Mesenchymal stem cell (in vitro differentiated cells and primary cell): ENCODE measurements around the gene TERT.

Source experiments
- DNase-seq: peaks from one replicate; pipeline ENCODE4 v3.0.0-alpha.2; 2013
- H2AFZ ChIP-seq: one replicate; pipeline ENCODE4 v1.6.1; 2013; ENCODE audit warnings: low read depth, mild to moderate bottlenecking, control low read depth, inconsistent platforms, low read length, moderate library complexity
- H2AK5ac ChIP-seq: 2 replicates; pipeline ENCODE4 v1.6.1; 2013; ENCODE audit warnings: low read length, moderate library complexity, mild to moderate bottlenecking, inconsistent platforms; ENCODE audit not compliant: severe bottlenecking
- H2BK120ac ChIP-seq: one replicate; pipeline ENCODE4 v1.6.1; 2013; ENCODE audit warnings: low read depth, mild to moderate bottlenecking, inconsistent platforms, low read length, moderate library complexity
- H2BK12ac ChIP-seq, 2 experiments: one replicate each; pipeline ENCODE4 v1.6.1; 2013; ENCODE audit warnings: inconsistent platforms in 2 of 2, low read length in 2 of 2, mild to moderate bottlenecking in 2 of 2, moderate library complexity in 2 of 2, control low read depth in 1 of 2
- H2BK15ac ChIP-seq: one replicate; pipeline ENCODE4 v1.6.1; 2013; ENCODE audit warnings: mild to moderate bottlenecking, low read depth, inconsistent platforms; ENCODE audit not compliant: poor library complexity, severe bottlenecking
- H2BK5ac ChIP-seq: 2 replicates; pipeline ENCODE4 v1.6.1; 2013; ENCODE audit warnings: low read depth, mild to moderate bottlenecking, low read length, control low read depth, inconsistent platforms; ENCODE audit not compliant: poor library complexity, severe bottlenecking
- H3K14ac ChIP-seq, 2 experiments: one replicate each; pipeline ENCODE4 v1.6.1; 2013; ENCODE audit warnings: inconsistent platforms in 2 of 2, low read length in 2 of 2, control low read depth in 1 of 2, mild to moderate bottlenecking in 1 of 2, moderate library complexity in 1 of 2
- H3K18ac ChIP-seq, 2 experiments: one replicate each; pipeline ENCODE4 v1.6.1; 2013; ENCODE audit warnings: inconsistent platforms in 2 of 2, low read length in 2 of 2, control low read depth in 1 of 2, low read depth in 1 of 2, mild to moderate bottlenecking in 1 of 2
- H3K23ac ChIP-seq, 2 experiments: one replicate each; pipeline ENCODE4 v1.6.1; 2013; ENCODE audit warnings: inconsistent platforms in 2 of 2, low read length in 2 of 2, mild to moderate bottlenecking in 2 of 2, moderate library complexity in 2 of 2, control low read depth in 1 of 2
- H3K27ac ChIP-seq: 2 replicates; pipeline ENCODE4 v1.5.1; 2013; ENCODE audit warnings: mild to moderate bottlenecking, moderate library complexity, low read length, control low read depth, inconsistent platforms; ENCODE audit not compliant: poor library complexity, severe bottlenecking
- H3K27me3 ChIP-seq, 2 experiments: 2 replicates each; pipeline versions ENCODE4 v1.6.1 to v1.7.0; 2013; ENCODE audit warnings: low read length in 2 of 2, mild to moderate bottlenecking in 2 of 2, moderate library complexity in 2 of 2, control low read depth in 1 of 2, inconsistent platforms in 1 of 2; ENCODE audit not compliant: control insufficient read depth in 1 of 2, insufficient read depth in 1 of 2
- H3K36me3 ChIP-seq, 2 experiments: 2 replicates each; pipeline versions ENCODE4 v1.6.1 to v1.7.0; 2013; ENCODE audit warnings: low read length in 2 of 2, control low read depth in 1 of 2, inconsistent platforms in 1 of 2, low read depth in 1 of 2, mild to moderate bottlenecking in 1 of 2; ENCODE audit not compliant: insufficient read depth in 2 of 2, control insufficient read depth in 1 of 2
- H3K4ac ChIP-seq, 2 experiments: one replicate each; pipeline ENCODE4 v1.6.1; 2013; ENCODE audit warnings: inconsistent platforms in 2 of 2, low read length in 2 of 2, mild to moderate bottlenecking in 2 of 2, moderate library complexity in 2 of 2, control low read depth in 1 of 2, low read depth in 1 of 2
- H3K4me1 ChIP-seq: 2 replicates; pipeline ENCODE4 v1.6.1; 2013; ENCODE audit warnings: low read depth, low read length, control low read depth; ENCODE audit not compliant: control insufficient read depth, insufficient read depth
- H3K4me2 ChIP-seq: 2 replicates; pipeline ENCODE4 v1.6.1; 2013; ENCODE audit warnings: low read length, mild to moderate bottlenecking, inconsistent platforms; ENCODE audit not compliant: poor library complexity, severe bottlenecking
- H3K4me3 ChIP-seq, 2 experiments: 2 replicates each; pipeline versions ENCODE4 v1.5.1 to v1.7.0; 2013; ENCODE audit warnings: low read length in 2 of 2, mild to moderate bottlenecking in 2 of 2, control low read depth in 1 of 2, low read depth in 1 of 2; ENCODE audit not compliant: insufficient read depth in 1 of 2
- H3K79me1 ChIP-seq: replicated peaks from 2 replicates; pipeline ENCODE4 v1.6.1; 2013; ENCODE audit warnings: mild to moderate bottlenecking, control low read depth, low read length, inconsistent platforms; ENCODE audit not compliant: poor library complexity, severe bottlenecking
- H3K9ac ChIP-seq: 2 replicates; pipeline ENCODE4 v1.7.0; 2013; ENCODE audit warnings: mild to moderate bottlenecking, low read length, moderate library complexity
- H3K9me3 ChIP-seq: 2 replicates; pipeline ENCODE4 v1.7.0; 2013; ENCODE audit warnings: mild to moderate bottlenecking, low read length; ENCODE audit not compliant: control insufficient read depth
- H4K8ac ChIP-seq: one replicate; pipeline ENCODE4 v1.6.1; 2013; ENCODE audit warnings: inconsistent platforms, mild to moderate bottlenecking, low read length, moderate library complexity
- H4K91ac ChIP-seq: one replicate; pipeline ENCODE4 v1.6.1; 2013; ENCODE audit warnings: mild to moderate bottlenecking, low read length, inconsistent platforms
- WGBS: methylation state at CpG from one replicate; pipeline ENCODE4 v1.1.7; 2013; ENCODE audit warnings: mixed read lengths; 5-methylcytosine and 5-hydroxymethylcytosine counted together

The TERT gene

GRCh38 chr5:1279443-1280151, 15.3 kb downstream of the TERT start:
- no peak overlapping the region for H3K4me2 ChIP-seq
- no peaks in the 10 kb centered on the region for H3K4me1 ChIP-seq
- H4K91ac ChIP-seq = no peak overlapping the region
- H3K14ac ChIP-seq = no peak overlapping the region
- H2BK12ac ChIP-seq = no peak overlapping the region
- H3K18ac ChIP-seq = no peak overlapping the region
- H3K9ac ChIP-seq = no peak overlapping the region
- no peak overlapping the region for H2BK5ac ChIP-seq
- WGBS = 91% methylated on average over 32 of the region's 34 CpGs
- H3K36me3 ChIP-seq = no peaks in the 10 kb centered on the region
- no peaks in the 10 kb centered on the region for H3K79me1 ChIP-seq
- H3K9me3 ChIP-seq = peaks cover 4% of the 10 kb centered on the region
- H3K23ac ChIP-seq = no peak overlapping the region
- no peak for DNase-seq
- no peak overlapping the region for H4K8ac ChIP-seq
- no peak overlapping the region for H3K4ac ChIP-seq
- no peak overlapping the region for H2AFZ ChIP-seq
- H3K27ac ChIP-seq = no peak overlapping the region
- no peak overlapping the region for H2BK120ac ChIP-seq
- no peak overlapping the region for H2BK15ac ChIP-seq
- H3K27me3 ChIP-seq = no peaks in the 10 kb centered on the region
- no peak overlapping the region for H3K4me3 ChIP-seq
- no peak overlapping the region for H2AK5ac ChIP-seq

- Histone ChIP-seq H3K9ac (no peak overlapping the region), H2BK5ac (no peak overlapping the region), H3K27me3 (no peaks in the 10 kb centered on the region), H2AFZ (no peak overlapping the region), H3K18ac (no peak overlapping the region), H4K8ac (no peak overlapping the region), H2AK5ac (no peak overlapping the region), H2BK12ac (no peak overlapping the region), H2BK120ac (no peak overlapping the region), H3K23ac (no peak overlapping the region), H3K27ac (no peak overlapping the region), H3K14ac (no peak overlapping the region), H3K4me1 (no peaks in the 10 kb centered on the region), H3K36me3 (no peaks in the 10 kb centered on the region), H3K4me3 (no peak overlapping the region), H3K9me3 (peaks cover 4% of the 10 kb centered on the region), H3K79me1 (no peaks in the 10 kb centered on the region), H3K4ac (no peak overlapping the region), H4K91ac (no peak overlapping the region), H3K4me2 (no peak overlapping the region), H2BK15ac (no peak overlapping the region)
- DNase-seq = no peak
- 94% methylated on average over 42 of the region's 42 CpGs for WGBS
Measured at GRCh38 chr5:1278656-1279442, 16.0 kb downstream of the TERT start.

- H2BK5ac ChIP-seq = no peak overlapping the region
- no peak overlapping the region for H2BK12ac ChIP-seq
- H2BK15ac ChIP-seq = no peak overlapping the region
- no peak overlapping the region for H3K18ac ChIP-seq
- no peak overlapping the region for H2AFZ ChIP-seq
- H3K9ac ChIP-seq = no peak overlapping the region
- no peak overlapping the region for H4K8ac ChIP-seq
- H2AK5ac ChIP-seq = no peak overlapping the region
- no peak overlapping the region for H3K14ac ChIP-seq
- H3K9me3 ChIP-seq = peaks cover 4% of the 10 kb centered on the region
- no peak overlapping the region for H2BK120ac ChIP-seq
- H3K27ac ChIP-seq = no peak overlapping the region
- H3K27me3 ChIP-seq = no peaks in the 10 kb centered on the region
- no peak overlapping the region for H3K23ac ChIP-seq
- no peaks in the 10 kb centered on the region for H3K79me1 ChIP-seq
- no peak overlapping the region for H3K4ac ChIP-seq
- H3K36me3 ChIP-seq = no peaks in the 10 kb centered on the region
- H3K4me2 ChIP-seq = no peak overlapping the region
- H4K91ac ChIP-seq = peak overlapping the region; percentile 5
- no peaks in the 10 kb centered on the region for H3K4me1 ChIP-seq
- H3K4me3 ChIP-seq = no peak overlapping the region
- WGBS = 93% methylated on average over 13 of the region's 13 CpGs
- no peak for DNase-seq
Measured at GRCh38 chr5:1278216-1278615, 16.7 kb downstream of the TERT start.

DNA sequence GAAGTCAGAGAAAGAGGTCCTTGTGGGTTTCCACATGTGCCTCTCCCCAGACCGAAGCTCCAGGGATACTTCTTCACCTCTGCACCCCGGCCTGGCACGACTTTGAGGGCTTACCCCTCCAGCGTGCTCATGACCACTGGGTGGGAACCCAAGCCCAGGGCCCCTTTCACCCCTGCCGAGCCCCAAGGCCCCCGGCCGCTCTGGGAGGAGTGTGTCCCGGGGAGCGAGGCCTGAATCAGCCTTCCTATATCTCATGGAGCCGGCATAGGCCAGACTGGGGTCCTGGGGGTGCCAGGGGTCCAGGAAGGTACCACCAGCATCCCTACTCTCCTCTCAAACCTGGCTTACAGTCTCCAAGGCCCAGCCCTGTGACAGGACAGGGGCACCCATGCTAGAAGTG, 17.1 kb downstream of the TERT start:
- H3K79me1 ChIP-seq = no peaks in the 10 kb centered on the region
- no peaks in the 10 kb centered on the region for H3K36me3 ChIP-seq
- H3K4ac ChIP-seq = no peak overlapping the region
- WGBS = 82% methylated on average over 10 of the region's 10 CpGs
- no peak overlapping the region for H3K27ac ChIP-seq
- H3K9ac ChIP-seq = no peak overlapping the region
- H2BK15ac ChIP-seq = no peak overlapping the region
- H3K18ac ChIP-seq = no peak overlapping the region
- H4K91ac ChIP-seq = no peak overlapping the region
- H3K4me3 ChIP-seq = no peak overlapping the region
- H2AFZ ChIP-seq = no peak overlapping the region
- H2AK5ac ChIP-seq = no peak overlapping the region
- no peak overlapping the region for H3K23ac ChIP-seq
- no peaks in the 10 kb centered on the region for H3K4me1 ChIP-seq
- no peak overlapping the region for H2BK5ac ChIP-seq
- no peaks in the 10 kb centered on the region for H3K27me3 ChIP-seq
- H3K9me3 ChIP-seq = peaks cover 4% of the 10 kb centered on the region
- H2BK120ac ChIP-seq = no peak overlapping the region
- no peak overlapping the region for H3K4me2 ChIP-seq
- H2BK12ac ChIP-seq = no peak overlapping the region
- no peak for DNase-seq
- no peak overlapping the region for H4K8ac ChIP-seq
- H3K14ac ChIP-seq = no peak overlapping the region
